B cell (primary cell): ENCODE measurements around the gene SKAP2. TPM values are rescaled to one million over a fixed set of nuclear protein-coding genes. Genes with fewer than 3 reads are reported as not detected.

Experiments
- ATAC-seq: fragments of 200-7000 bp; cut with Tn5 transposase; one replicate; pipeline ENCODE4 v1.10.0; 2021; ENCODE audit warnings: low read depth, mild to moderate bottlenecking, moderate number of reproducible peaks, moderate library complexity
- CTCF ChIA-PET: fragments of 350-600 bp; sonication (Branson Sonifier 250); formaldehyde crosslinking; loops from one replicate; lab custom pipeline; 2021; ENCODE audit warnings: antibody characterized with exemption, inconsistent platforms; lab: Charles Lee
- POLR2A ChIA-PET: fragments of 350-600 bp; sonication (Branson Sonifier 250); formaldehyde crosslinking; loops from one replicate; lab custom pipeline; 2021; ENCODE audit warnings: antibody characterized with exemption; lab: Charles Lee
- DNase-seq: peaks from one replicate; pipeline ENCODE4 v3.0.0; 2013
- H2AFZ ChIP-seq: 2 replicates; pipeline ENCODE4 v1.6.1; 2012; ENCODE audit warnings: mild to moderate bottlenecking, low read depth, low read length; ENCODE audit not compliant: insufficient read depth, poor library complexity, severe bottlenecking
- H3K27ac ChIP-seq, 2 donors: 1 replicate in 1 of 2; 2 replicates in 1 of 2; pipeline ENCODE4 v1.5.1; 2012 to 2013; ENCODE audit warnings: low read length in 2 of 2, mild to moderate bottlenecking in 2 of 2, moderate library complexity in 1 of 2
- H3K27me3 ChIP-seq, 4 experiments: fragments of 200-600 bp in 1 of 4; sonication (generic) in 1 of 4; replicated peaks in 1 of 4; 1 replicate in 2 of 4; 2 replicates in 2 of 4; pipeline versions ENCODE4 v1.6.1 to v1.7.0; 2013 to 2016; ENCODE audit warnings: low read length in 3 of 4, mild to moderate bottlenecking in 2 of 4, mixed read lengths in 1 of 4, moderate library complexity in 1 of 4; ENCODE audit not compliant: insufficient read depth in 4 of 4, control insufficient read depth in 3 of 4; ENCODE audit errors: control extremely low read depth in 1 of 4
- H3K36me3 ChIP-seq, 2 experiments: replicated peaks in 1 of 2; 1 replicate in 1 of 2; 2 replicates in 1 of 2; pipeline versions ENCODE4 v1.6.1 to v1.7.1; 2013; ENCODE audit warnings: low read length in 1 of 2; ENCODE audit not compliant: insufficient read depth in 2 of 2, control insufficient read depth in 1 of 2; ENCODE audit errors: control extremely low read depth in 1 of 2, extremely low read depth in 1 of 2
- H3K4me1 ChIP-seq, 2 donors: fragments of 200-600 bp in 1 of 2; sonication (generic) in 1 of 2; 1 replicate in 1 of 2; 2 replicates in 1 of 2; pipeline versions ENCODE4 v1.5.1 to v1.6.1; 2013 to 2017; ENCODE audit warnings: low read length in 2 of 2; ENCODE audit not compliant: control insufficient read depth in 2 of 2, insufficient read depth in 2 of 2
- H3K4me2 ChIP-seq: replicated peaks from 2 replicates; pipeline ENCODE3; 2012; ENCODE audit warnings: mild to moderate bottlenecking, low read depth, low read length; ENCODE audit not compliant: poor library complexity, severe bottlenecking
- H3K4me3 ChIP-seq, 5 experiments: fragments of 200-600 bp in 1 of 5; sonication (generic) in 1 of 5; 1 replicate in 3 of 5; 2 replicates in 2 of 5; pipeline versions ENCODE4 v1.5.1 to v1.7.0; 2011 to 2016; ENCODE audit warnings: low read length in 4 of 5, mild to moderate bottlenecking in 4 of 5, low read depth in 2 of 5, control low read depth in 1 of 5, moderate library complexity in 1 of 5; ENCODE audit not compliant: insufficient read depth in 1 of 5; ENCODE audit errors: control extremely low read depth in 1 of 5, extremely low read depth in 1 of 5
- H3K79me2 ChIP-seq: fragments of 200-600 bp; sonication (generic); one replicate; pipeline ENCODE4 v1.6.0; 2016; ENCODE audit warnings: low read length; ENCODE audit not compliant: control insufficient read depth, insufficient read depth
- H3K9ac ChIP-seq: fragments of 200-600 bp; sonication (generic); 2 replicates; pipeline ENCODE4 v1.6.1; 2017; ENCODE audit warnings: mild to moderate bottlenecking, low read length, moderate library complexity
- H3K9me3 ChIP-seq, 3 donors: one replicate each; pipeline versions ENCODE4 v1.6.1 to v1.7.1; 2013; ENCODE audit warnings: low read length in 2 of 3; ENCODE audit not compliant: control insufficient read depth in 2 of 3, insufficient read depth in 1 of 3; ENCODE audit errors: control extremely low read depth in 1 of 3
- H4K20me1 ChIP-seq: 2 replicates; pipeline ENCODE4 v1.6.0; 2012; ENCODE audit warnings: mild to moderate bottlenecking, low read length; ENCODE audit not compliant: insufficient read depth, control insufficient read depth, poor library complexity, severe bottlenecking
- H3K27ac Mint-ChIP-seq: one replicate; pipeline ENCODE4 v1.8.0; 2021; ENCODE audit warnings: mixed read lengths
- H3K27me3 Mint-ChIP-seq: one replicate; pipeline ENCODE4 v1.8.0; 2021; ENCODE audit warnings: mixed read lengths
- H3K4me1 Mint-ChIP-seq: one replicate; pipeline ENCODE4 v1.8.0; 2021; ENCODE audit warnings: mixed read lengths
- H3K4me3 Mint-ChIP-seq: one replicate; pipeline ENCODE4 v1.8.0; 2021; ENCODE audit warnings: mixed read lengths
- H3K9me3 Mint-ChIP-seq: one replicate; pipeline ENCODE4 v1.8.0; 2022; ENCODE audit warnings: mixed read lengths; ENCODE audit not compliant: insufficient read depth
- CTCF ChIP-seq: fragments of 200-600 bp; IDR thresholded peaks from one replicate; pipeline ENCODE4 v1.8.0; 2022; ENCODE audit warnings: antibody characterized with exemption, mild to moderate bottlenecking
- EZH2 ChIP-seq: IDR thresholded peaks from 2 replicates; pipeline ENCODE4 v1.6.1; 2012; ENCODE audit warnings: borderline replicate concordance, low read depth, mild to moderate bottlenecking, moderate library complexity, low read length; ENCODE audit not compliant: insufficient read depth, poor library complexity, severe bottlenecking
- WGBS: methylation state at CpG from one replicate; pipeline ENCODE4 v1.1.5; 2013; ENCODE audit warnings: missing lambda C conversion rate; ENCODE audit not compliant: insufficient coverage; 5-methylcytosine and 5-hydroxymethylcytosine counted together
- intact Hi-C: fragments of 100-400 bp; cut with micrococcal nuclease; formaldehyde crosslinking; loops from one replicate; pipeline ENCODE4 v1.10.0; 2022
- polyA plus RNA-seq: library from polyadenylated mRNA; depleted of rRNA; stranded (reverse); fragments of >200 nt; gene quantifications from 2 replicates; pipeline ENCODE4 v1.2.3, GENCODE V29; 2012
- total RNA-seq, 2 donors: library from RNA; stranded (reverse); fragments of 120-200 nt in 1 of 2; gene quantifications; 1 replicate in 1 of 2; 2 replicates in 1 of 2; pipeline versions ENCODE4 v1.2.3 to v1.2.4, GENCODE V29; 2013 to 2022

Gene SKAP2
- total and polyA plus RNA-seq, 2 donors (not counting 1 experiment from before 2014, with no cell fraction given) = 12.8 to 58.4 TPM

GRCh38 chr7:26675143-26675887, 189.1 kb downstream of the SKAP2 start:
- H3K27ac ChIP-seq = no peak overlapping the region
- H3K9ac ChIP-seq = no peak overlapping the region
- H3K4me1 Mint-ChIP-seq = peaks cover 12% of the 10 kb centered on the region
- no peak overlapping the region for H3K4me3 Mint-ChIP-seq
- peaks cover 0 to 8% of the 10 kb centered on the region in 2 donors for H3K4me1 ChIP-seq
- TF ChIP-seq EZH2 (no peak), CTCF (no peak)
- no peak for DNase-seq
- no peaks in the 10 kb centered on the region for H3K9me3 ChIP-seq
- no peak overlapping the region for H3K4me2 ChIP-seq
- ATAC-seq = no peak
- H3K36me3 ChIP-seq = peaks cover 1 to 2% of the 10 kb centered on the region in 2 experiments
- 90% methylated on average over 3 of the region's 4 CpGs for WGBS
- H3K27me3 ChIP-seq = no peaks in the 10 kb centered on the region
- H2AFZ ChIP-seq = no peak overlapping the region
- H3K9me3 Mint-ChIP-seq = no peaks in the 10 kb centered on the region
- no peak overlapping the region for H3K27ac Mint-ChIP-seq
- no peaks in the 10 kb centered on the region for H3K27me3 Mint-ChIP-seq
- intact Hi-C loops = no loop called here
- no peak overlapping the region for H3K4me3 ChIP-seq
- ChIA-PET CTCF (interaction anchor here (0.9 to 2.1 kb wide), 2 partner anchors 8 to 9 kb away, joined by 3 to 7 read pairs; no protein-coding TSS in a partner anchor), POLR2A (no interaction called here)
- no peaks in the 10 kb centered on the region for H4K20me1 ChIP-seq
- H3K79me2 ChIP-seq = no peaks in the 10 kb centered on the region

GRCh38 chr7:26673858-26674257, 190.5 kb downstream of the SKAP2 start:
- WGBS = no CpG with 5 or more reads among the region's 4 CpGs
- Histone ChIP-seq H3K9ac (no peak overlapping the region), H3K4me2 (peak overlapping the region; percentile 31), H4K20me1 (no peaks in the 10 kb centered on the region), H3K4me1 (peaks cover 0 to 8% of the 10 kb centered on the region in 2 donors), H3K36me3 (peaks cover 1 to 3% of the 10 kb centered on the region in 2 experiments), H3K4me3 (no peak overlapping the region), H3K79me2 (no peaks in the 10 kb centered on the region), H3K9me3 (no peaks in the 10 kb centered on the region), H2AFZ (no peak overlapping the region), H3K27ac (no peak overlapping the region), H3K27me3 (no peaks in the 10 kb centered on the region)
- Mint-ChIP-seq H3K27me3 (no peaks in the 10 kb centered on the region), H3K4me3 (no peak overlapping the region), H3K4me1 (peaks cover 15% of the 10 kb centered on the region), H3K27ac (no peak overlapping the region), H3K9me3 (no peaks in the 10 kb centered on the region)
- no peak for ATAC-seq
- no peak for TF ChIP-seq CTCF
- no peak for TF ChIP-seq EZH2
- CTCF ChIA-PET = interaction anchor here (2.9 kb wide), 1 partner anchor 8 kb away, joined by 14 read pairs; no protein-coding TSS in a partner anchor
- DNase-seq = no peak
- POLR2A ChIA-PET = no interaction called here
- intact Hi-C loops = no loop called here
